Bronchial epithelial cell (primary cell): Measurements from ENCODE around the gene CD164L2. TPM values are rescaled to one million over a fixed set of nuclear protein-coding genes. Genes with fewer than 3 reads are reported as not detected.

Experiments used
- DNase-seq: peaks from one replicate; pipeline ENCODE4 v3.0.0-alpha.2; 2010; ENCODE audit warnings: low read depth
- FAIRE-seq: peaks from 2 replicates; lab custom pipeline; 2011; peaks lifted over from hg19 to GRCh38; lab: Jason Lieb, UNC
- H3K27me3 ChIP-seq: 2 replicates; pipeline ENCODE4 v1.5.1; 2011; ENCODE audit warnings: low read length; ENCODE audit not compliant: control insufficient read depth, insufficient read depth
- H3K36me3 ChIP-seq: 2 replicates; pipeline ENCODE4 v1.5.1; 2011; ENCODE audit warnings: low read length; ENCODE audit not compliant: control insufficient read depth, insufficient read depth
- H3K4me3 ChIP-seq: 2 replicates; pipeline ENCODE4 v1.5.1; 2011; ENCODE audit warnings: mild to moderate bottlenecking, low read depth, low read length, control low read depth
- CTCF ChIP-seq: IDR thresholded peaks from 2 replicates; pipeline ENCODE4 v1.5.1; 2011; ENCODE audit warnings: mild to moderate bottlenecking, moderate library complexity, low read length, control low read depth, inconsistent platforms; ENCODE audit not compliant: insufficient read depth, severe bottlenecking
- total RNA-seq: library from RNA; depleted of rRNA; stranded (reverse); fragments of >200 nt; gene quantifications from 2 replicates; pipeline ENCODE4 v1.2.1, GENCODE V29; 2014

CD164L2 gene
- total RNA-seq, 1 donor from 2014 or later, result 1.1 TPM

GRCh38 chr1:27402349-27402754 is 19.2 kb upstream of the CD164L2 start:
- TF ChIP-seq CTCF, result peak; percentile 76
- no peak for FAIRE-seq
- Histone ChIP-seq H3K36me3 (peaks cover 2% of the 10 kb centered on the region), H3K27me3 (no peaks in the 10 kb centered on the region), H3K4me3 (no peak overlapping the region)
- peak; percentile 63 for DNase-seq

GRCh38 chr1:27400963-27401341 is 17.8 kb upstream of the CD164L2 start:
- TF ChIP-seq CTCF, result no peak
- Histone ChIP-seq H3K36me3 (no peaks in the 10 kb centered on the region), H3K4me3 (no peak overlapping the region), H3K27me3 (no peaks in the 10 kb centered on the region)
- DNase-seq (no peak), FAIRE-seq (no peak)

GRCh38 chr1:27400082-27400962 is 17.2 kb upstream of the CD164L2 start:
- Histone ChIP-seq H3K4me3 (no peak overlapping the region), H3K27me3 (no peaks in the 10 kb centered on the region), H3K36me3 (no peaks in the 10 kb centered on the region)
- DNase-seq (peak; percentile 50), FAIRE-seq (no peak)
- no peak for TF ChIP-seq CTCF

GRCh38 chr1:27399251-27400025 is 16.3 kb upstream of the CD164L2 start:
- no peak for TF ChIP-seq CTCF
- no peaks in the 10 kb centered on the region for H3K36me3 ChIP-seq
- FAIRE-seq, result no peak
- DNase-seq, result no peak
- H3K27me3 ChIP-seq, result no peaks in the 10 kb centered on the region
- H3K4me3 ChIP-seq, result no peak overlapping the region

- FAIRE-seq (peak; percentile 72), DNase-seq (no peak)
- H3K4me3 ChIP-seq, result no peak overlapping the region
- no peaks in the 10 kb centered on the region for H3K27me3 ChIP-seq
- TF ChIP-seq CTCF, result no peak
- H3K36me3 ChIP-seq, result no peaks in the 10 kb centered on the region
These were observed 15.4 kb upstream of the CD164L2 start for GRCh38 chr1:27398405-27399149.
